ENCODE results near the gene PLA2G4E. TPM values are rescaled to one million over a fixed set of nuclear protein-coding genes. Genes with fewer than 3 reads are reported as not detected.

The PLA2G4E gene
- total RNA-seq, 1 experiment from 2014 or later, result not detected

DNA sequence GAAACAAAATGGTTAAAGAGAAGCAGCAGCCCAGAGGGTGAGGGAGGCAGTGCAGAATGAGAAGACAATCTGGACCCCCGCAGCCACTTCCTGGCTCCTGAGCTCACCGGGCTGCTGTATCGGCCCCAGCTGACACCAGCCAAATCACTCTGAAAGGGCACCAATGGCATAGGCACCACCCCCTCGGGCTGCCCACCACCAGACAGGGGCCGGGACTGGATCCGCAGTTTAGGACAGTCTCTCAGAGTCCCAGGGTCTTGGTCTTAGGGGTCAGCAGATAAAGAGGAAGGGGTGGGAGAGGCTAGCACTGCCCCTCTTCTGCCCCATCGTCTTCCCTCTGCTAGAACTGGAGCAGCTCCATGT is 30.6 kb downstream of the PLA2G4E start:
- H3K27me3 ChIP-seq (ENCODE audit: insufficient read depth, low read depth), result no peaks in the 10 kb centered on the region
- H4K20me1 ChIP-seq (ENCODE audit: insufficient read depth), result no peaks in the 10 kb centered on the region
- BruUV-seq (replicated peaks), result no TSS peak
- no peak overlapping the region for H3K27ac ChIP-seq
- TF ChIP-seq EZH2 (IDR thresholded peaks at IDR 0.05; ENCODE audit: low read depth), result no peak
- TF ChIP-seq, protein P1, sequence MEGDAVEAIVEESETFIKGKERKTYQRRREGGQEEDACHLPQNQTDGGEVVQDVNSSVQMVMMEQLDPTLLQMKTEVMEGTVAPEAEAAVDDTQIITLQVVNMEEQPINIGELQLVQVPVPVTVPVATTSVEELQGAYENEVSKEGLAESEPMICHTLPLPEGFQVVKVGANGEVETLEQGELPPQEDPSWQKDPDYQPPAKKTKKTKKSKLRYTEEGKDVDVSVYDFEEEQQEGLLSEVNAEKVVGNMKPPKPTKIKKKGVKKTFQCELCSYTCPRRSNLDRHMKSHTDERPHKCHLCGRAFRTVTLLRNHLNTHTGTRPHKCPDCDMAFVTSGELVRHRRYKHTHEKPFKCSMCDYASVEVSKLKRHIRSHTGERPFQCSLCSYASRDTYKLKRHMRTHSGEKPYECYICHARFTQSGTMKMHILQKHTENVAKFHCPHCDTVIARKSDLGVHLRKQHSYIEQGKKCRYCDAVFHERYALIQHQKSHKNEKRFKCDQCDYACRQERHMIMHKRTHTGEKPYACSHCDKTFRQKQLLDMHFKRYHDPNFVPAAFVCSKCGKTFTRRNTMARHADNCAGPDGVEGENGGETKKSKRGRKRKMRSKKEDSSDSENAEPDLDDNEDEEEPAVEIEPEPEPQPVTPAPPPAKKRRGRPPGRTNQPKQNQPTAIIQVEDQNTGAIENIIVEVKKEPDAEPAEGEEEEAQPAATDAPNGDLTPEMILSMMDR (conservative IDR thresholded peaks at IDR 0.05), result no peak
- no peaks in the 10 kb centered on the region for H3K36me3 ChIP-seq (ENCODE audit: low read depth)
- ChIA-PET POLR2A (ENCODE audit: unreplicated experiment) (interaction anchor here (0.6 to 0.7 kb wide), 3 partner anchors 18 to 1879 kb away, joined by 3 to 25 read pairs (median 5); partner anchors contain the start of gene EHD4), CTCF (interaction anchor here (0.6 to 1.2 kb wide), 3 partner anchors 67 to 166 kb away, joined by 3 to 4 read pairs (median 3); partner anchors contain the start of gene PLA2G4F)
- H2AFZ ChIP-seq, result no peak overlapping the region
- H3K4me3 ChIP-seq, result no peak overlapping the region
- no peak overlapping the region for H3K4me2 ChIP-seq
- no peaks in the 10 kb centered on the region for H3K79me2 ChIP-seq (ENCODE audit: low read depth)
- no peaks in the 10 kb centered on the region for H3K9me3 ChIP-seq (ENCODE audit: insufficient read depth, low read depth)
- H3K9me2 ChIP-seq (ENCODE audit: insufficient read depth), result no peaks in the 10 kb centered on the region
- DNase-seq, result no peak
- intact Hi-C loops (cut with micrococcal nuclease; ENCODE audit: unreplicated experiment), result no loop called here
- H3F3A ChIP-seq (ENCODE audit: insufficient read depth, low read depth), result no peaks in the 10 kb centered on the region
- no peaks in the 10 kb centered on the region for H3K4me1 ChIP-seq (replicated peaks; ENCODE audit: insufficient read depth)

DNA sequence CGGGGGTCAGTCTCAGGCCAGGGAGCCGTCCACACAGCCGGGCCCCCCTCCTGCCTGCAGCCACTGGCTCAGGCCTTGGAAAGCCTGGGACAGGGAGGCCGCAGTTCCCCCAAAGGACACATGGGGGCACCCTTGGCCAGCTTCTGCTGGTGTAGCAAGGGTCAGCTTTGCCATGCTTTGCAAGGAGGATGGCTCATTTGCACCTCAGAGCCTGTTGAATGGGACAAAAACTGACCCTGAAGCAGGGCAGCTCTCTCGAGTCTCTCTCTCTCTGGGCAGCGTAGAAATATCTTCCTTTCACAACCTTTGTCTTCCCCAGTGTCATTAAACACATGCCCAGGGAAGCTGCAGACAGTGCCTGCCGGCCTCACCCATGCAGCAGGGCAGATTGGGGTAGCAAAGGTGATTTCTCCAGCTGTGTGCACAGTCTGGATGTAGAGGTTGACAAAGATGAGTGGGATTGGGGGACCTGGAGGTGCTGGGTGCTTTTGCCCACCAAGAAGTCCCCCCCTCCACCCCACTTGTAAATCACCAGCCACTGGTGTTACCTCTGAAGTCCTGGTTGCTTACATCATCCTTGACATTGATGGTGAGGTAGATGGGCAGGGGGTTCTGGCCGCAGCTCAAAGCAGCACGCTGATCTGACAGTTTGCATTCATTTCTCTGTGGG is 31.1 kb downstream of the PLA2G4E start:
- intact Hi-C loops (cut with micrococcal nuclease; ENCODE audit: unreplicated experiment), result loop anchor here (1.0 kb wide), 3 partner anchors 68 to 145 kb away; no protein-coding TSS in a partner anchor
- TF ChIP-seq, protein P1 (conservative IDR thresholded peaks at IDR 0.05), result peak; percentile 88
- TF ChIP-seq EZH2 (IDR thresholded peaks at IDR 0.05; ENCODE audit: low read depth), result no peak
- no peak overlapping the region for H2AFZ ChIP-seq
- no peaks in the 10 kb centered on the region for H3F3A ChIP-seq (ENCODE audit: insufficient read depth, low read depth)
- H3K27me3 ChIP-seq (ENCODE audit: insufficient read depth, low read depth), result no peaks in the 10 kb centered on the region
- CTCF ChIA-PET, result interaction anchor here (0.6 to 1.2 kb wide), 6 partner anchors 68 to 395 kb away, joined by 3 to 4 read pairs (median 4); partner anchors contain the start of gene PLA2G4F
- H4K20me1 ChIP-seq (ENCODE audit: insufficient read depth), result no peaks in the 10 kb centered on the region
- POLR2A ChIA-PET (ENCODE audit: unreplicated experiment), result interaction anchor here (0.5 to 0.7 kb wide), 4 partner anchors 17 to 1879 kb away, joined by 3 to 25 read pairs (median 4); partner anchors contain the start of gene EHD4
- peak; percentile 43 to 85 for DNase-seq
- H3K4me3 ChIP-seq, result no peak overlapping the region
- no peaks in the 10 kb centered on the region for H3K36me3 ChIP-seq (ENCODE audit: low read depth)
- no peak overlapping the region for H3K27ac ChIP-seq
- no TSS peak for BruUV-seq (replicated peaks)
- no peak overlapping the region for H3K4me2 ChIP-seq
- no peaks in the 10 kb centered on the region for H3K9me2 ChIP-seq (ENCODE audit: insufficient read depth)
- H3K9me3 ChIP-seq (ENCODE audit: insufficient read depth, low read depth), result no peaks in the 10 kb centered on the region
- no peaks in the 10 kb centered on the region for H3K4me1 ChIP-seq (replicated peaks; ENCODE audit: insufficient read depth)
- H3K79me2 ChIP-seq (ENCODE audit: low read depth), result no peaks in the 10 kb centered on the region

DNA sequence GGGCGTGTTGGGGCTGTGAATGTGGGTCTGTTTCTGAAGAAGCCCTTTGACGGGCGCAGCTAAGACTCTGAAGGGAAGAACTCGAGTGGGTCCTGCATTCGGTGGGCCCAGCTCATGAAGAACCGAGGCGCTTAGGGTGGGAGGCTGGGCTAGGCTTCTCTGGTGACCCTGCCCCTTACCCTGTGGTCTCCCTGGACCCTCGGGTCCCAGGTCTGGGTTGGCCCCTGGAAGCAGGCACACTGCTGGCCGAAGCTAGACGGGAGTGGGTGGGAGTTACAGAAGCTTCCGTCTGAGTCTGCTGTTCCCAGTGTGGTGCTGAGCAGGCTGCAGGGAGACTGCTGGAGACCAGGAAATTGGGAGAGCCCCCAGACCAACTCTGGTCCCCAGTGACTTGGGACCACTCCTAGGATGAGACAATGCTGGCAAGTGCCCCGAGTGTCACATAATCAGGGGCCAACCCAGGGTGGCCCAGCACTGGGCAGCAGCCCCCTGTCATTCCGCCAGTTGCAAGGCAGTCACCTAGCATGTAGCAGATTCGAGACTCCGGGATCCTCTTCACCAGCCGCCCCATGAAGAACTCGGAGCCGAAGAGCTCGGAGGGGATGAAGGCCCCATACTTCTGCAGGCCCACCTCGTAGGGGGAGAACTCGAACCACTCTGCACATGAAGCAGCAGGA is 31.8 kb downstream of the PLA2G4E start:
- H3K4me2 ChIP-seq, result no peak overlapping the region
- no TSS peak for BruUV-seq (replicated peaks)
- no peaks in the 10 kb centered on the region for H3F3A ChIP-seq (ENCODE audit: insufficient read depth, low read depth)
- H3K79me2 ChIP-seq (ENCODE audit: low read depth), result no peaks in the 10 kb centered on the region
- H3K36me3 ChIP-seq (ENCODE audit: low read depth), result no peaks in the 10 kb centered on the region
- intact Hi-C loops (cut with micrococcal nuclease; ENCODE audit: unreplicated experiment), result loop anchor here (1.0 kb wide), 3 partner anchors 68 to 145 kb away; no protein-coding TSS in a partner anchor
- no peak overlapping the region for H3K27ac ChIP-seq
- no peak for DNase-seq
- CTCF ChIA-PET, result interaction anchor here (0.6 to 1.4 kb wide), 6 partner anchors 68 to 396 kb away, joined by 3 to 4 read pairs (median 4); no protein-coding TSS in a partner anchor
- no peak overlapping the region for H3K4me3 ChIP-seq
- H4K20me1 ChIP-seq (ENCODE audit: insufficient read depth), result no peaks in the 10 kb centered on the region
- H3K4me1 ChIP-seq (replicated peaks; ENCODE audit: insufficient read depth), result no peaks in the 10 kb centered on the region
- TF ChIP-seq, protein P1 (conservative IDR thresholded peaks at IDR 0.05), result no peak
- no peak for TF ChIP-seq EZH2 (IDR thresholded peaks at IDR 0.05; ENCODE audit: low read depth)
- H2AFZ ChIP-seq, result no peak overlapping the region
- no peaks in the 10 kb centered on the region for H3K9me2 ChIP-seq (ENCODE audit: insufficient read depth)
- H3K9me3 ChIP-seq (ENCODE audit: insufficient read depth, low read depth), result no peaks in the 10 kb centered on the region
- H3K27me3 ChIP-seq (ENCODE audit: insufficient read depth, low read depth), result no peaks in the 10 kb centered on the region
- POLR2A ChIA-PET (ENCODE audit: unreplicated experiment), result interaction anchor here (0.5 kb wide), 1 partner anchor 68 kb away, joined by 3 read pairs; no protein-coding TSS in a partner anchor

Measured in PC-9 (cell line).